GM19239 (cell line): Measurements from ENCODE around the gene NGEF.

ENCODE experiments used
- DNase-seq: peaks from one replicate; pipeline ENCODE4 v3.0.0; 2011; ENCODE audit warnings: low spot score; ENCODE audit not compliant: insufficient read length
- FAIRE-seq: peaks from 2 replicates; lab custom pipeline; 2011; peaks lifted over from hg19 to GRCh38; lab: Jason Lieb, UNC

The NGEF gene

GRCh38 chr2:232876161-232876977 lies 136.7 kb downstream of the NGEF start:
- DNase-seq (no peak), FAIRE-seq (no peak)

GRCh38 chr2:232875256-232876121 lies 137.6 kb downstream of the NGEF start:
- no peak for DNase-seq

GRCh38 chr2:232874677-232875223 lies 138.3 kb downstream of the NGEF start:
- DNase-seq, result no peak
- no peak for FAIRE-seq

More at GRCh38 chr2:232875256-232876121, 137.6 kb downstream of the NGEF start:
- FAIRE-seq, result no peak

GRCh38 chr2:232873909-232874641 lies 139.0 kb downstream of the NGEF start:
- DNase-seq (no peak), FAIRE-seq (no peak)

GRCh38 chr2:232873292-232873908 lies 139.7 kb downstream of the NGEF start:
- no peak for FAIRE-seq
- DNase-seq, result no peak

GRCh38 chr2:232872826-232873225 lies 140.2 kb downstream of the NGEF start:
- FAIRE-seq (no peak), DNase-seq (no peak)

GRCh38 chr2:232871835-232872736 lies 141.0 kb downstream of the NGEF start:
- FAIRE-seq, result no peak
- DNase-seq, result no peak

GRCh38 chr2:232871418-232871834 lies 141.6 kb downstream of the NGEF start:
- no peak for FAIRE-seq
- no peak for DNase-seq

GRCh38 chr2:232870766-232871371 lies 142.2 kb downstream of the NGEF start:
- FAIRE-seq (no peak), DNase-seq (no peak)

- no peak for DNase-seq
- FAIRE-seq, result no peak
Measured at GRCh38 chr2:232870018-232870765, 142.9 kb downstream of the NGEF start, which contains the start of gene SNORC. TSS of gene SNORC (plus strand) at chr2:232870264. CDS start at chr2:232870342, 78 bp downstream.

GRCh38 chr2:232869138-232870017 lies 143.7 kb downstream of the NGEF start:
- FAIRE-seq, result no peak

GRCh38 chr2:232866104-232866503 lies 147.0 kb downstream of the NGEF start:
- DNase-seq, result no peak
- no peak for FAIRE-seq

More at GRCh38 chr2:232869138-232870017, 143.7 kb downstream of the NGEF start:
- no peak for DNase-seq

GRCh38 chr2:232865165-232865564 lies 147.9 kb downstream of the NGEF start:
- DNase-seq (no peak), FAIRE-seq (no peak)

- DNase-seq (no peak), FAIRE-seq (no peak)
Measured at GRCh38 chr2:232863996-232864395, 149.1 kb downstream of the NGEF start.

- FAIRE-seq, result no peak
Measured at GRCh38 chr2:232861353-232861752, 151.7 kb downstream of the NGEF start.

GRCh38 chr2:232860593-232861241 lies 152.3 kb downstream of the NGEF start:
- FAIRE-seq, result no peak
- DNase-seq, result no peak

More at GRCh38 chr2:232861353-232861752, 151.7 kb downstream of the NGEF start:
- no peak for DNase-seq
